Measurements from ENCODE around the gene GALT. TPM values are rescaled to one million over a fixed set of nuclear protein-coding genes. Genes with fewer than 3 reads are reported as not detected.

The GALT gene
- total and polyA plus RNA-seq, 2 of the 4 experiments (the other 2 are of a cell fraction), result 15.8 to 34.6 TPM

- TF ChIP-seq BHLHE40 (IDR thresholded peaks at IDR 0.05; ENCODE audit: low read depth, low read length), result no peak
- TF ChIP-seq RAD21 (IDR thresholded peaks at IDR 0.05; ENCODE audit: low read length), result no peak
- TF ChIP-seq SMC3 (IDR thresholded peaks at IDR 0.05; ENCODE audit: low read depth, low read length), result no peak
Measured at GRCh38 chr9:34665381-34666250, 19.1 kb downstream of the GALT start (continued).

GRCh38 chr9:34669809-34670562, 23.5 kb downstream of the GALT start:
- peaks cover 3% of the 10 kb centered on the region; the same call in 1 of the 2 replicates for H3K36me3 ChIP-seq (ENCODE audit: control insufficient read depth, insufficient read depth, low read length)
- in situ Hi-C loops (cut with MboI; ENCODE audit: low sequenced_read_pairs), result no loop called here
- peaks cover 51 to 58% of the 10 kb centered on the region in 2 experiments for H3K79me1 ChIP-seq (ENCODE audit: low read depth in 1 of 2, low read length in 2 of 2)
- intact Hi-C loops (cut with micrococcal nuclease), result no loop called here
- H4K20me1 ChIP-seq (ENCODE audit: insufficient read depth, low read length), result peaks cover 9% of the 10 kb centered on the region
- WGBS, 2 experiments (ENCODE audit: extremely low coverage in 2 of 2, insufficient read length in 1 of 2), result no CpG with 5 or more reads among the region's 5 CpGs
- DNase-seq, result no peak
- H2BK15ac ChIP-seq (ENCODE audit: low read depth, low read length), result no peak overlapping the region
- peak; percentile 73 for TF ChIP-seq MAFK (IDR thresholded peaks at IDR 0.05; ENCODE audit: low read depth, low read length)
- TF ChIP-seq BHLHE40 (IDR thresholded peaks at IDR 0.05; ENCODE audit: low read depth, low read length), result no peak
- TF ChIP-seq RFX5 (IDR thresholded peaks at IDR 0.05; ENCODE audit: low read depth, low read length), result no peak
- no peak for TF ChIP-seq FOS (IDR thresholded peaks at IDR 0.05; ENCODE audit: low read depth, low read length)
- TF ChIP-seq POLR2A (IDR thresholded peaks at IDR 0.05; ENCODE audit: low read depth, low read length), result no peak
- no peak for TF ChIP-seq CEBPB (IDR thresholded peaks at IDR 0.05; ENCODE audit: low read depth, low read length)
- no peak for ATAC-seq (ENCODE audit: low read depth)
- H3K4me1 ChIP-seq (ENCODE audit: control insufficient read depth, insufficient read depth, low read length), result no peaks in the 10 kb centered on the region
- no peak overlapping the region for H3K4ac ChIP-seq (ENCODE audit: low read depth, low read length)
- dilution Hi-C loops (cut with HindIII; ENCODE audit: low sequenced_read_pairs, unreplicated experiment), result no loop called here
- ChIA-PET CTCF (interaction anchor here (0.9 kb wide), 1 partner anchor 23 kb away, joined by 4 read pairs; the partner anchor contains the start of gene GALT), POLR2A (ENCODE audit: unreplicated experiment) (no interaction called here)
- H2AK9ac ChIP-seq (replicated peaks; ENCODE audit: low read depth, low read length, poor library complexity), result no peak overlapping the region
- no peak overlapping the region for H3K14ac ChIP-seq (replicated peaks; ENCODE audit: low read depth, low read length)
- H3K18ac ChIP-seq (ENCODE audit: low read depth, low read length), result no peak overlapping the region
- H3K27me3 ChIP-seq (ENCODE audit: control insufficient read depth, insufficient read depth, low read length), result no peaks in the 10 kb centered on the region
- H2BK120ac ChIP-seq (ENCODE audit: low read depth, low read length), result no peak overlapping the region
- no peak overlapping the region for H4K91ac ChIP-seq (ENCODE audit: insufficient read depth, low read depth, low read length)
- H2AK5ac ChIP-seq (ENCODE audit: low read depth, low read length), result no peak overlapping the region
- H3K9me3 ChIP-seq (ENCODE audit: control insufficient read depth, insufficient read depth, low read length), result no peaks in the 10 kb centered on the region
- no peak overlapping the region for H2AFZ ChIP-seq (replicated peaks; ENCODE audit: low read length, poor library complexity)
- H2BK5ac ChIP-seq (ENCODE audit: low read depth, low read length, poor library complexity, severe bottlenecking), result no peak overlapping the region
- H3K9me1 ChIP-seq (ENCODE audit: insufficient read depth, low read length), result peaks cover 5% of the 10 kb centered on the region
- H3K56ac ChIP-seq (ENCODE audit: extremely low read depth, insufficient read depth, low read length), result no peak overlapping the region
- no peak overlapping the region for H3K4me2 ChIP-seq (ENCODE audit: low read depth, low read length)
- no TSS peak for BruUV-seq (replicated peaks)
- no peak overlapping the region for H3K23ac ChIP-seq (ENCODE audit: low read depth, low read length)
- H3K9ac ChIP-seq (ENCODE audit: low read depth, low read length), result no peak overlapping the region
- H4K8ac ChIP-seq (ENCODE audit: low read depth in 2 of 2, low read length in 2 of 2), result no peak overlapping the region
- H3K27ac ChIP-seq (ENCODE audit: insufficient read depth, low read length), result no peak overlapping the region
- no peak overlapping the region for H3K4me3 ChIP-seq (ENCODE audit: insufficient read depth, low read depth, low read length)
- H2BK20ac ChIP-seq (ENCODE audit: low read depth, low read length), result no peak overlapping the region
- no peak overlapping the region for H4K5ac ChIP-seq (ENCODE audit: low read depth, low read length)
